GM10847 (cell line): ENCODE data around the gene TMEM254.

Experiments used
- POLR2A ChIP-seq: IDR thresholded peaks from 2 replicates; pipeline ENCODE4 v1.6.1; 2011; ENCODE audit not compliant: insufficient read length; ENCODE audit errors: extremely low read depth

Gene TMEM254

DNA sequence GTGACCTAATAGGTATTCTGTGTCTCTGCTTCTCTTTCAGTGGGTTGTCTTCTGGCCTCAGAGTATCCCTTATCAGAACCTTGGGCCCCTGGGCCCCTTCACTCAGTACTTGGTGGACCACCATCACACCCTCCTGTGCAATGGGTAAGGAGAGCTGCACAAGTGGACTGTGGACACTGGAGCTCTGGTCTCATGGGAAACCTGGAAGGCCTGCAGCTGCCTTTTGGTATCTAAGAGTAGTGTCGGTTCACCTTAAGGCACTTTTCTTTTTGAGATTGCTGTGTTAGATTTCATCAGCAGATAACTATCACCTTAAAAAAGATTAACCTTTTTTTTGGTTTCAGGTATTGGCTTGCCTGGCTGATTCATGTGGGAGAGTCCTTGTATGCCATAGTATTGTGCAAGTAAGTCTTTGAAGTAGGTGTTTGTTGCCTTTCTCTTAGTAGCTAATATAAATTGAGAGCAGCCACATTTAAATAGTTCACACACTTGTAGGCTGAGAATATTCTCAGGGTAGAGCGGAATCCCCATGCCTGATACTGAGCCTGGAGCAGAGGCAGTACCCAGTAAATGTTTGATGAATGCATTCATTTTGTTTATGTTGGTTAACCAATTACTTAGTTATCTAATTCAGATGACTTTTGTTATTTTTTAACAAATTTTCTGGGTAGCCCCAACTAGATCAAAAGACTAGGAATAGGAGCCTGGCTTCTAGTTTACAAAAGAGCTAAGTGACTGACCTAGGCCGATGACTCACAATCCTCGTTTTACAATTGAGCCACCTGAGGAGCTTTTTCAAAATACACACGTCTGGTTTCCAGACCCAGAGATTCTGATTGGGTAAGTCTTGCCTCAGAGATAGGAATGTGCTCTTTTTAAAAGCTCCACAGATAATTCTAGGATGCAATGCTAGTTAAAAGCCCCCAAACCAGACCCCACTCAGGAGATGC is 3.6 kb downstream of the TMEM254 start:
- no peak for TF ChIP-seq POLR2A

DNA sequence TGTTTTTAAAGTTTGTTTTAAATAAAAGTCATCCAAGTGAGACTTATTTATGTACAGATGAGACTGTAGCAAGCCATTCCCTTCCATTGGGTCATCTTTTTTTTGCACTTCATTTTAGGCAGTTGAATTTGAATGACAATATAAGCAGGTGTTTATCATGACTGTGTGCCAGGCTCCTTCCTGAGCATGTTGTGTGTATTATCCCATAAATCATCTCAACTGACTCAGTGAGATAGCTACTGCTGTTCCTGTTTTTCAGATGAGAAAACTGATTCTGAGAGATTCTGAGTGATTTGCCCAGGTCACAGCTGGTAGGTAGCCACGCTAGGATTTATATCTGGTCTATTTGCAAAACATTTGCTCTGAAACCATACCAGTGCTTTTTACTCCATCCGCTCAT is 11.7 kb downstream of the TMEM254 start:
- no peak for TF ChIP-seq POLR2A

DNA sequence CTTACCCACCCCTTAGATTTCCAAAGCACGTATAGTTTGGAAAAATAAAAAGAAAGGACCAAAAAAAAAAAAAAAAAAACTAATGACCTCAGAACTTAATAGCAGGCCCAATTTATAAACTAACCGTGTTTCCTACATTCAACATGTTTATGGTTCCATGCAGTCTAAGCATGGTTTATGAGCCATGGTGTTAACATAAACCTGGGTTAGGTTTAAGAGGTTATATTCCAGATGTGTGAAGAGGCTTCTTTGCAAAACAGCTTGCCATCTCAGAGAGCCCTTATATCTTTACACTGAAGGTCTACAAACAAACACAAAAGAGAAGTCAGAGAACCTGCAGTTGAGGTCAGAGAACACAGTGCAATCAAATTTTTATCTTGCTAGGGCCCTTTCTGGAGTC is 15.8 kb downstream of the TMEM254 start:
- TF ChIP-seq POLR2A, result no peak

DNA sequence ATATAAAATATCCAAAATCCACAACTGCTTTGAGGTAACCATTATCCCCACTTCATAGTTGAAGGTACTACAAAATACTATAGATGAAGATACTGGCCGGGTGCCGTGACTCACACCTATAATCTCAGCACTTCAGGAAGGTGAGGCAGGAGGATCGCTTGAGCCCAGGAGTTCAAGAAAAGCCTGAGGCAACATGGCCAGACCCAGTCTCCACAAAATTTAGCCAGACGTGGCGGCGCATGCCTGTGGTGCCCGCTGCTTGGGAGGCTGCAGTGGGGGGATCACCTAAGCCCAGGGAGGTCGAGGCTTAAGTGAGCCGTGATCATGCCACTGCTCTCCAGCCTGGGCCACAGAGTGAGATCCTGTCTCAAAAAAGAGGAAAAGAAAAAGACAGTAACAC is 21.7 kb downstream of the TMEM254 start:
- TF ChIP-seq POLR2A, result no peak

DNA sequence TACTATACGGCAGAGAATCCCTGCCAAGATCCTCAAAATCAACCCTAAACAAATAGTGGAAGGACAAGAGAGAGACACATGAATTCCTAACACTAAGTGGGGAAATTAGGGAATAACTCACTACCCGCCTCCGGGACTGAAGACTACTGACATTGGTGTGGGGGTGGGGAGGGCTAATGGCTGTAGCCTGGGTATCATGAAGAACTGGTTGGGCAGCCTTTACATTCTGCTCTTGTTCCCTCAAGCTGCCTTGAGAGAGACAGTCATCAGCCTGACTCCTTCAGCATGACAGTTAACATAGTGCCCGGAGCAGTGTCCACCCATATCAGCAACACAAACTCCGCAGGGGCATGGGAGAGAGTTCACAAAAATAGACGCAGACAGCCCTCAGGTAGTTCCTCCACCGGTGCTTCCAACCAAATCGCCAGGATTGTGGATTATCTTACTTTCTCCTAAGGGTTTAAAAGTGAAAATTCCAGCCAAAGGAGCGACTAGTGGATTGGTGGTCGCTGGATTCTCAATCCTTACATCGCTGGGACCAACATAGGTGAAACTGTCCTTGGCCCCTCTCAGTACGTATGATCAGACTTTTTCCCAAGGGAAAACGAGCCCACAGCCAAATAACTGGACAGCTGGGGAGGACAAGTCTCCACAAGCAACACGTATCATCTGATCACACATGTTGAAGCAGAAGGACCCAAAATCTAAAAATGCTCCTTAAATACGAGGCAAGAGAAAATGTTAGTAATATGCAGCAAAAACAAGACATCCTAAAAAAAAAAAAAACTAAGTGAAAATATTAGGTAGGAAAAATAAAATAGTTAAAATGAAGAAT is 22.6 kb downstream of the TMEM254 start:
- TF ChIP-seq POLR2A, result no peak

DNA sequence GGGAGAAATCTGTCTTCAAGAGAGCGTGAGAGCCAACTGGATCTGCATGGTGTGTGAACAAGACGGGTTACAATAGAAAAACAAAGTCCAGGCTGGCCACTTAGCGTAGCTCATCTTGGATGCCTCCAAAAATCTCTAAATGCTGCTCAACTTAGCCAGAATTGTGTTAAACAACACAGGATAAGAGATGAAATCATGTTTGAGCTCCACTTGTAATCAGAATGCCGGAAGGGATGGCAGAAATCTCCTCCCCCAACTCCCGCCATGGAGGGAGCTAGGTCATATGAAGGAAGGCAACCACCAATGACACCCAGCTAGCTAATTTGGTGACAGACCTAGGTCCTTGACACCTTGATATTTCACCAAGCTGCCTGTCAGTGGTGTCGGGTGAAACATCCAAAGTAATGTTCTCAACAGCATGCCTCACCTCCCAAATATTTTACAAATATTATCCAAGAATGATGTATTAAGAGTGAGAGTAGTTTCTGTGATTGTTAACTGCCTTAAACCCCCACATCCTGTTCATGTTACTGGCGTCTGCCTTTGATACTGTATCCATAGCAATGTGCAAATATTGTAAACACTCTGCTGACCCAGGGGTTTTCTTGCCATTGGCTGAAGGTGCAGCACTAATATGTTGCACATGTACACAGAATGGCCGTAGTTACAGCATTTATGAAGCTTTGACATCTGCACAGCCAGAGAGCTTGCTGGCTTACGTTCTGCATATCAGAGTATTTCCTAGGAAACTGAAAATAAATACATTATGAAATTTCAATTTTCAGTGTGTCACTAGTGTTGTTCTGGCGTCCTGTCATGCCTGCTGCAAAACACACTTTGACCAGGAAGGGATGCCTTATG is 25.8 kb downstream of the TMEM254 start:
- TF ChIP-seq POLR2A, result no peak

DNA sequence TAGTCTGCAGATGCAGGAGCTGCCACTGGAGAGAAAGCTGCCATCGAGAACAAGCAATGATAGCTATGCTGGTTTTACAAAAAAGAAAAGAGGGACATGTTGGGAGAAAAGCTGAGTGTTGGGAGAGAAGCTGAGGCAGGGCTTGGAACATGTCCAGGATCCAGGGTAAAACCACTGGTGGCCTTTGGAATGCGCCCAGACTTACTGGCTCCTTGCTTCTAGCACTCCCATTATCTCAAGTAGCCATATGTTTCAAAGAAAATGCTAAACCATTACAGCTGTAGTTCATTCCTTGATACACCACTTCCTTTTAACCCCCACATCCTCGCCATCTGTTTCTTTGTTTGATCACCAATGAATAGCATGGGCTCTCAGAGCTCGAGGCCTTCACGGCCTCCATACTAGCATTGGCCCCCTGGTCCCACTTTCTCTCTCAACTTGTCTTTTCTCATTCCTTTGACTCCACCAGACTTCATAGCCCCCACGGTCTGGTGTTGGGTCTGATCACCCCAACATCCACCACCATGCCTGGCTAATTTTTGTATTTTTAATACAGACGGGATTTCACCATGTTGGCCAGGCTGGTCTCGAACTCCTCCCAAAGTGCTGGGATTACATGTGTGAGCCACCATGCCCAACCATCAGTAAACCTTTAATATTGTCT is 30.2 kb downstream of the TMEM254 start:
- no peak for TF ChIP-seq POLR2A

DNA sequence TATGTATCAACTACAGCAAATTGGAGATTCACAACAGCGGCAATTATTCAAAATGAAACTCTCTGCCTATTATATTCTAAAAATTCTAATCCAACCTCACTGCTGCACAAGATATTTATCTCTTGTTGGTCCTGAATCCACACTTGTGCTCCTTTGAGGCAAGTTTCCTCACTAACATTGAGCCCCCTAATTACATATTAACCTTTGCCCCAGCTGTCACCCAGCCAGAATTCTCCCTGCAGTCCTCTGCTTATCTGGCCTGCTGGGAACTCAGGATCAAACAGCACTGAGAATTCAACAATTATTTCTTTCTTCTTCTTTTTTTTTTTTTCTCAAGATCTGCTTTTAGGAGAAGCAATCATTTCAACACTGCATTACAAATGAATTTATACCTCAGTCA is 32.5 kb downstream of the TMEM254 start:
- no peak for TF ChIP-seq POLR2A

DNA sequence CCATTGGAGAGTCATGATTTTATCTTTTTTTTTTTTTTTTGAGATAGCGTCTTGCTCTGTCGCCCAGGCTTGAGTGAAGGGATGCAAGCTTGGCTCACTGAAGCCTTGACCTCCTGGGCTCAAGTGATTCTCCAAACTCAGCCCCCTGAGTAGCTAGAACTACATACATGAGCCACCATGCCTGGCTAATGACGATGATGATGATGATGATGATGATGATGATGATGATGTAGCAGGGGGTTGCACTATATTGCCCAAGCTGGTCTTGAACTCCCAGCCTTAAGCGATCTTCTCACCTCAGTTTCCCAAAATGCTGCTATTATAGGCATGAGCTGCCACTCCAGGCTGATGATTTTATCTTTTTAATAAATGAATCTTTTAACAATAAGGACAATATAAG is 40.2 kb downstream of the TMEM254 start:
- no peak for TF ChIP-seq POLR2A

DNA sequence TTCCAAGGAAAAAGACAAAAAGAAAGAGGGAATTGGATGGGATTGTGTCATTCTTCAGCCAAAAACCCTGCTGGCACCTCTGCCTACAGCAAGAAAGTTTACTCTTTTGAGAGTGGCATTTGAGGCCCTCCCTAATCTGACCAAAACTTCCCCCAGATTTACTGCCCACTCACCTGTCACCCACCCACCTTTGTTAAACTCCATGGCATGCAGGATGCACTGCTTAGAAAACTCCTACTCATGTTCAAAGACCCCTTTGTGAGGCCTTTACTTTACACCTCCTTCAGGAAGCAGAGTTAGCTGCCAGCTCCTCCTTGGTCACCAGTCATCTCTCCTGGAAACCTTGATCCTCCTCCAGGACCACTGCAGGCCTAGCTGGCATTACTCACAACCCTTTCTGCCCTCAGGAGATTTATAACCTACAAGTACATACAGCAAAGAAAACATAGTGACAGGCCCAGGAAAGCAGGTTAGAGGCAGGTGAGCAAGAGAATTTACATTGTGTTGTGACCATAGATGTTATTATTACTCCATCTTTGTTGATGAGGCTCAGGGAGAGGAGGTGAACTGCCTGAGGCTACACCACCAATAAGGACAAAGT is 43.7 kb downstream of the TMEM254 start:
- no peak for TF ChIP-seq POLR2A

DNA sequence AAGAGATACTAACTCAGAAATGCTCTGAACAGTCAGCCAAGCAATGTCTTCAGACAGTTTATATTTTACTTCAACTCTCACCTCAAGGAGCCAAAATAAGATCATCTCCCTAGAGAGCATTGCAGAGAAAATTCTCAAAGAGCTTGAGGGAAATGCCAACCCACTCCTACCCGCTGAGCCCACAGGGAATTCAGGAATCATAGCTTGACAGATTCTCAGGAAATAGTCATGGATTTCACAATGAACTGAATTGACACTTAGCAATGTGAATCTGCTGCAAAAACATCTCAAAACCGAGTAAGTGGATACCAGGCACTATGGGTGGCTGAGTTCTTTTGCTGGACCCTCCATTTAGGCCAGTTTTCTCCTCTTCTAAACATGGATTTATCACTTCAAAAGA is 44.3 kb downstream of the TMEM254 start:
- no peak for TF ChIP-seq POLR2A

DNA sequence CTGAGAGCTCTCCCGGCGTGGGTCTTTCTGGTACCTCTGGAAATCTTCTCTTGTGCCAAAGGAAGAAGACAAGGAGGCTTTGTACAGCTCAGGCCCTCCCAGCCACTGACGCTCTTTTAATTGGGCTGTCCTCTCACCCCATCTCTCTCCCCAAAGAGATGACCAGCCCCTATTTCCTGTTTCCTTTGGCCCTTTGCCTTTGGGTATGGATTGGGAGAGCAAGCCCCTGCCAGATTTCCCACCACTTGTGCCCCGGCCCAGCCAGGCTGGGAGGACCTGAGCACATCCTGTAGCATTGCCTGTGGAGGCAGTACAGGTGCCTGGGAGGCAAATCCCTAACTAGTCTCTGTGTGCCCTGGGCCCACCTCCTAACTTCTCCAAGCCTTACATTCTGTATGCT is 48.4 kb downstream of the TMEM254 start:
- TF ChIP-seq POLR2A, result no peak

DNA sequence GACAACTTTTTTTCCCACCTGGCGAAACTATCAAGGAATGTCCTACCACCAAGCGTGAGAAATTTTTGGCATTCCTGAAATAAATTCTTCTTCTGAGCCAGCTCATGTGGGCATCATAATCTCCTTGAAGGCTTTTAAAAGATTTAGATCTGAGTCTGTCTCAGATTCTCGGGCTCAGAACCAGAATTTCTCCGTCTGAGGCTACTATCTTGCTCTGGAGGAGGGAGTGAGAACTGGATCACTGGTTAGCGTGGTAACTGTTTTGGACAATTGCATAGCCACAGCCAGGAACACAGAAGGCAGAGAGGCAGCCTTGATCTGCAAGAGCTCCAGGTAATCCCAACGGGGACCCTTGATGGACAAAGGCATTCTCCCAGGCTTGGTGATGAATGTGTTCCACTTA is 53.0 kb downstream of the TMEM254 start:
- TF ChIP-seq POLR2A, result no peak

DNA sequence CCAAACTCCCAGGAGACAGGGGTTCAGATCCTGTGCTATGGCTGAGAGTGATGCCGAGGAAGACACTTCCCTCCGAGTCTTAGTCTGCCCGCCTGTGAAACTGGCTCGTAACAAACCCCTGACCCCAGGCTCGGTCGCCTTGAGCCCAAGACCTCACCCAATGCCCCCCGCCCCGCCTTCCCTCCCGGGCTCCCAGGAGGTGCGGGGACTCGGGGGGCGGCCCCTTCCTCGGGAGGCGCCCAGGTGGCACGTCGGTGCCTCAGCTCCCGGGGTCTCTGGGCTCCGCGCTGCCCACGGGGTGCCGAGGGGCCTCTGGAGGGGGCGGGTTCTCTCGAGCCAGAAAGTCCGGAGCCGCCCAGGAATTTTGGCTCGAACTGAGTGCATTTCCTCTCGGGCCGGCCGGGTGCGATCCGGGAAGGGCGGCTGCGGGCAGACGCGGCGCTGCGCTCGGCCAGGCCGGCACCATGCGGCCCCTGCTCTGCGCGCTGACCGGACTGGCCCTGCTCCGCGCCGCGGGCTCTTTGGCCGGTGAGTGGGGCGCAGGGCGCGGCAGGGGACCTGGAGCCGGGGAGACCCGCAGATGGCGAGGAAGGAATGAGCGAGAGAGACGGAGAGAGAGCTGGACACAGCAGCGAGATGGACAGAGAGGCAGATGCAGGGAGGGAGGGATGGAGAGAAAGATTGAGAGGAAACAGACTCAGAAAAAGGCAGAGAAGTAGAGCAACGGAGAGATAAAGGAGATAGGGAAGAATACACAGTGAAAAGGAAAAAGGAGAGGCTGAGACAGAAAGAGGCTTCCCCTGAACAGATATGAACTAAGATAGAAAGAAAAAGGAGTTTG is 54.1 kb downstream of the TMEM254 start, which contains the start of gene PLAC9:
Gene PLAC9 (plus strand): TSS at position 432 of the 841 bp plus-strand sequence. CDS start 33 bp downstream, at position 465.
- TF ChIP-seq POLR2A, result no peak

DNA sequence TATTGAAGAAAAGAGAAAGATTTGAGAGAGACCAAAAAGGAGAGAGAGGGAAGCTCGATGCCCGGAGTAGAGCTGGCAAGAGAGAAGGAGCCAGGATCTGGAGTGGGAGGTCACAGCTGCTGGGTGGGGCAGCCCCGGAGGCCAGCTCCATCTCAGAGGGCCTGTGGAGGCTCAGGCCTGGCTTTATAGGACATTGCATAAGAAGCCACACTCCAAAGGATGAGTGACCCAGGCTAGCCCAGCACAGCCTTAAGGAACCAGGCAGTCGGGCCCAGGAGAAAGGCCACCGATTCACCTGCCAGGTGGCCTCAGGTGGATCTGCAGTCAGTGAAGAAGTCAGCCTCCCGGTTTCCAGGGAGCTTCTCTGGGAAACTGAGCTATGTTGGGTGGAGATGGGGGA is 54.7 kb downstream of the TMEM254 start:
- no peak for TF ChIP-seq POLR2A
